Ovary (tissue), 3 donors: ENCODE results near the gene ABHD8.

Experiments
- CTCF ChIP-seq, 3 donors: fragments of 450-650 bp in 2 of 3; fragments of 200-600 bp in 1 of 3; IDR thresholded peaks; one replicate each; pipeline versions ENCODE4 v1.5.1 to v1.8.0; 2016 to 2022; ENCODE audit warnings: antibody characterized with exemption in 3 of 3, mild to moderate bottlenecking in 1 of 3
- EP300 ChIP-seq: sonication (generic); formaldehyde crosslinking; IDR thresholded peaks from one replicate; pipeline ENCODE4 v1.6.1; 2017; ENCODE audit warnings: antibody characterized with exemption
- POLR2A ChIP-seq: fragments of 450-650 bp; IDR thresholded peaks from one replicate; pipeline ENCODE4 v1.6.1; 2017; ENCODE audit warnings: antibody characterized with exemption, mild to moderate bottlenecking, moderate library complexity
- donor health status: DM: no; HTN: no; CAD: no.

- TF ChIP-seq EP300 (no peak), CTCF (IDR thresholded peaks at IDR 0.05) (no peak), POLR2A (no peak)
These were observed 4.7 kb upstream of the ABHD8 start for GRCh38 chr19:17307876-17308377.
